Stimulated activated CD4-positive, alpha-beta T cell treated with anti-CD3 and anti-CD28 coated beads, Interleukin-12 subunit alpha, Interleukin-12 subunit beta, amount 100 ng/mL, for 4 hours (primary cell): Measurements from ENCODE around the gene EMILIN1.

Experiments
- DNase-seq: peaks from one replicate; pipeline ENCODE4 v3.0.0-alpha.2; 2020

The EMILIN1 gene

GRCh38 chr2:27078267-27079194, at the start of gene EMILIN1:
TSS of gene EMILIN1 (plus strand) at chr2:27078615. CDS start at chr2:27079066, 451 bp downstream.
- no peak for DNase-seq

- DNase-seq = no peak
Measured at GRCh38 chr2:27029051-27029450, 49.4 kb upstream of the EMILIN1 start.

GRCh38 chr2:27032495-27033252, 45.7 kb upstream of the EMILIN1 start, which contains the start of gene TMEM214:
TSS of gene TMEM214 (plus strand) at chr2:27032965. CDS start at chr2:27033016, 51 bp downstream.
- peak; percentile 80 for DNase-seq

- DNase-seq = no peak
Measured at GRCh38 chr2:27033253-27033852, 45.1 kb upstream of the EMILIN1 start.

- no peak for DNase-seq
Measured at GRCh38 chr2:27038012-27038411, 40.4 kb upstream of the EMILIN1 start.

GRCh38 chr2:27038631-27039339, 39.6 kb upstream of the EMILIN1 start:
- DNase-seq = no peak

GRCh38 chr2:27039426-27039825, 39.0 kb upstream of the EMILIN1 start:
- no peak for DNase-seq

- no peak for DNase-seq
Measured at GRCh38 chr2:27039871-27040270, 38.5 kb upstream of the EMILIN1 start.

- DNase-seq = no peak
Measured at GRCh38 chr2:27040282-27040681, 38.1 kb upstream of the EMILIN1 start.

- DNase-seq = no peak
Measured at GRCh38 chr2:27041752-27042151, 36.7 kb upstream of the EMILIN1 start.

GRCh38 chr2:27042159-27042661, 36.2 kb upstream of the EMILIN1 start:
- no peak for DNase-seq

GRCh38 chr2:27042985-27043634, 35.3 kb upstream of the EMILIN1 start:
- no peak for DNase-seq

- peak; percentile 68 for DNase-seq
Measured at GRCh38 chr2:27049422-27050280, 28.8 kb upstream of the EMILIN1 start.

- peak; percentile 88 for DNase-seq
Measured at GRCh38 chr2:27050281-27050995, 28.0 kb upstream of the EMILIN1 start.

GRCh38 chr2:27050996-27051901, 27.2 kb upstream of the EMILIN1 start, which contains the start of gene AGBL5:
TSS of gene AGBL5 (plus strand) at chr2:27051668. CDS start at chr2:27052959, 1,291 bp downstream.
- peak; percentile 93 for DNase-seq

- peak; percentile 46 for DNase-seq
Measured at GRCh38 chr2:27051902-27052645, 26.3 kb upstream of the EMILIN1 start.

- no peak for DNase-seq
Measured at GRCh38 chr2:27053321-27053720, 25.1 kb upstream of the EMILIN1 start.

GRCh38 chr2:27053776-27054175, 24.6 kb upstream of the EMILIN1 start:
- DNase-seq = no peak
